SU-DHL-6 (cell line): ENCODE results near the gene NACC2.

Source experiments
- CTCF ChIP-seq: fragments of 200-600 bp; sonication (generic); IDR thresholded peaks from one replicate; pipeline ENCODE4 v1.5.1; 2017; ENCODE audit warnings: antibody characterized with exemption, mild to moderate bottlenecking, low read length, moderate library complexity; ENCODE audit not compliant: insufficient read depth, poor library complexity, severe bottlenecking
- EZH2phosphoT487 ChIP-seq: fragments of 200-600 bp; sonication (generic), shearing (Covaris generic); conservative IDR thresholded peaks from 2 replicates; pipeline ENCODE4 v1.6.1; 2018; ENCODE audit warnings: mild to moderate bottlenecking, antibody characterized with exemption, low read length, moderate library complexity, mixed read lengths

- no peak for TF ChIP-seq CTCF
- no peak for TF ChIP-seq EZH2phosphoT487
These were observed 851 bp downstream of the NACC2 start for GRCh38 chr9:136093995-136094881.
